CD4-positive, alpha-beta T cell (primary cell): ENCODE results near the gene SCYGR8. TPM values are rescaled to one million over a fixed set of nuclear protein-coding genes. Genes with fewer than 3 reads are reported as not detected.
"Not testable (repeated sequence)": the region's sequence is repeated elsewhere in the genome, so short reads cannot be mapped to it uniquely, and the experiment has no call there.

Experiments
- ATAC-seq: fragments of 200-7000 bp; cut with Tn5 transposase; one replicate; pipeline ENCODE4 v1.10.0; 2022; ENCODE audit warnings: mild to moderate bottlenecking; ENCODE audit not compliant: poor library complexity
- CTCF ChIA-PET: fragments of 350-600 bp; sonication (Branson Sonifier 250); formaldehyde crosslinking; loops from one replicate; lab custom pipeline; 2021; ENCODE audit warnings: antibody characterized with exemption, inconsistent platforms; lab: Charles Lee
- POLR2A ChIA-PET: fragments of 350-600 bp; sonication (Branson Sonifier 250); formaldehyde crosslinking; loops from one replicate; lab custom pipeline; 2021; ENCODE audit warnings: antibody characterized with exemption, inconsistent platforms; lab: Charles Lee
- DNase-seq, 14 experiments: peaks; one replicate each; pipeline ENCODE4 v3.0.0-alpha.2; 2013 to 2020; ENCODE audit warnings: mixed read lengths in 2 of 14
- H3K27ac ChIP-seq, 2 donors: one replicate each; pipeline versions ENCODE4 v1.5.1 to v1.7.0; 2013; ENCODE audit warnings: low read length in 2 of 2, low read depth in 1 of 2, mild to moderate bottlenecking in 1 of 2
- H3K27me3 ChIP-seq, 2 experiments: 1 replicate in 1 of 2; 2 replicates in 1 of 2; pipeline versions ENCODE4 v1.6.1 to v1.7.0; 2013; ENCODE audit warnings: low read length in 2 of 2, control low read depth in 1 of 2, mild to moderate bottlenecking in 1 of 2, moderate library complexity in 1 of 2; ENCODE audit not compliant: insufficient read depth in 2 of 2, control insufficient read depth in 1 of 2
- H3K36me3 ChIP-seq: one replicate; pipeline ENCODE4 v1.6.1; 2013; ENCODE audit warnings: low read length, control low read depth; ENCODE audit not compliant: insufficient read depth
- H3K4me1 ChIP-seq: one replicate; pipeline ENCODE4 v1.6.1; 2013; ENCODE audit warnings: low read length, control low read depth; ENCODE audit not compliant: insufficient read depth
- H3K4me3 ChIP-seq: one replicate; pipeline ENCODE4 v1.5.1; 2013; ENCODE audit warnings: mild to moderate bottlenecking, low read length, moderate library complexity
- H3K9me3 ChIP-seq, 2 experiments: 1 replicate in 1 of 2; 2 replicates in 1 of 2; pipeline versions ENCODE4 v1.6.1 to v1.7.0; 2013; ENCODE audit warnings: low read length in 2 of 2, mild to moderate bottlenecking in 2 of 2, control low read depth in 1 of 2, moderate library complexity in 1 of 2; ENCODE audit not compliant: control insufficient read depth in 1 of 2, insufficient read depth in 1 of 2
- H3K27ac Mint-ChIP-seq: one replicate; pipeline ENCODE4 v1.8.0; 2020; ENCODE audit warnings: mixed read lengths
- H3K27me3 Mint-ChIP-seq: one replicate; pipeline ENCODE4 v1.8.0; 2021; ENCODE audit warnings: mixed read lengths
- H3K36me3 Mint-ChIP-seq: one replicate; pipeline ENCODE4 v1.8.0; 2021; ENCODE audit warnings: low read depth, mixed read lengths
- H3K4me1 Mint-ChIP-seq: one replicate; pipeline ENCODE4 v1.8.0; 2021; ENCODE audit warnings: low read depth, mixed read lengths
- H3K4me3 Mint-ChIP-seq: one replicate; pipeline ENCODE4 v1.8.0; 2020; ENCODE audit warnings: mild to moderate bottlenecking, mixed read lengths
- H3K9me3 Mint-ChIP-seq: one replicate; pipeline ENCODE4 v1.8.0; 2020; ENCODE audit warnings: mixed read lengths
- intact Hi-C, 2 experiments: fragments of 100-400 bp; cut with DNase I in 1 of 2; cut with micrococcal nuclease in 1 of 2; formaldehyde crosslinking; loops; one replicate each; pipeline versions ENCODE4 v1.15.1 to v1.9.0; 2023 to 2025; cut with DNase I, micrococcal nuclease
- total RNA-seq, 174 experiments: library from RNA in 2 of 174; stranded (reverse) in 2 of 174; gene quantifications; one replicate each; pipeline ENCODE4 v1.2.3 and lab custom pipeline; 2021 to 2026
- TF ChIP-seq, protein P1 (sequence below): fragments of 200-600 bp; IDR thresholded peaks from one replicate; pipeline ENCODE4 v1.8.0; 2022; ENCODE audit warnings: antibody characterized with exemption, mild to moderate bottlenecking

Gene SCYGR8
- total RNA-seq, 2 experiments from 2014 or later: not detected

DNA sequence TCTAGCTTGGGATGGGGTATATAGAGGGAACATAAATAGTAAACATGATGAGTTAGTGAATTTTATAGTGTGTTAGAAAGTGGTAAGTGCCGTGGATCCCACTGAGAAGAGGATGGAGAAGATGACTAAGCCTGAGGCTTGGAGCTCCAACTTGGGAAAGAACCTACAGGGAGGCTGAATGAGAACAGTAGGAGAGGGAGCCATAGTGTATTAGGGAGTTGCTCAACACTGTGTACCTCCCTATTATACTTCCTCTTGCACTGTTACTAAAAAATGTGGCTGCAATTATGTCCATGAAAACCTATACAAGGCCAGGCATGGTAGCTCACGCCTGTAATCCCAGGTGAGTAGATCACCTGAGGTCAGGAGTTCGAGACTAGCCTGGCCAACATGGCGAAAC is 25.0 kb upstream of the SCYGR8 start:
- H3K4me1 ChIP-seq: peaks cover 6% of the 10 kb centered on the region
- no peak overlapping the region for H3K27ac Mint-ChIP-seq
- POLR2A ChIA-PET: no interaction called here
- H3K9me3 Mint-ChIP-seq: no peaks in the 10 kb centered on the region
- intact Hi-C loops: no loop called here
- peaks cover 13 to 25% of the 10 kb centered on the region in 2 experiments for H3K27me3 ChIP-seq
- H3K4me1 Mint-ChIP-seq: no peaks in the 10 kb centered on the region
- no peaks in the 10 kb centered on the region for H3K36me3 ChIP-seq
- TF ChIP-seq, protein P1, sequence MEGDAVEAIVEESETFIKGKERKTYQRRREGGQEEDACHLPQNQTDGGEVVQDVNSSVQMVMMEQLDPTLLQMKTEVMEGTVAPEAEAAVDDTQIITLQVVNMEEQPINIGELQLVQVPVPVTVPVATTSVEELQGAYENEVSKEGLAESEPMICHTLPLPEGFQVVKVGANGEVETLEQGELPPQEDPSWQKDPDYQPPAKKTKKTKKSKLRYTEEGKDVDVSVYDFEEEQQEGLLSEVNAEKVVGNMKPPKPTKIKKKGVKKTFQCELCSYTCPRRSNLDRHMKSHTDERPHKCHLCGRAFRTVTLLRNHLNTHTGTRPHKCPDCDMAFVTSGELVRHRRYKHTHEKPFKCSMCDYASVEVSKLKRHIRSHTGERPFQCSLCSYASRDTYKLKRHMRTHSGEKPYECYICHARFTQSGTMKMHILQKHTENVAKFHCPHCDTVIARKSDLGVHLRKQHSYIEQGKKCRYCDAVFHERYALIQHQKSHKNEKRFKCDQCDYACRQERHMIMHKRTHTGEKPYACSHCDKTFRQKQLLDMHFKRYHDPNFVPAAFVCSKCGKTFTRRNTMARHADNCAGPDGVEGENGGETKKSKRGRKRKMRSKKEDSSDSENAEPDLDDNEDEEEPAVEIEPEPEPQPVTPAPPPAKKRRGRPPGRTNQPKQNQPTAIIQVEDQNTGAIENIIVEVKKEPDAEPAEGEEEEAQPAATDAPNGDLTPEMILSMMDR: no peak
- CTCF ChIA-PET: no interaction called here
- no peaks in the 10 kb centered on the region for H3K9me3 ChIP-seq
- peaks cover 43% of the 10 kb centered on the region for H3K27me3 Mint-ChIP-seq
- H3K4me3 Mint-ChIP-seq: no peak overlapping the region
- H3K27ac ChIP-seq: no peak overlapping the region
- DNase-seq (no peak), ATAC-seq (no peak)
- H3K4me3 ChIP-seq: no peak overlapping the region
- H3K36me3 Mint-ChIP-seq: no peaks in the 10 kb centered on the region

DNA sequence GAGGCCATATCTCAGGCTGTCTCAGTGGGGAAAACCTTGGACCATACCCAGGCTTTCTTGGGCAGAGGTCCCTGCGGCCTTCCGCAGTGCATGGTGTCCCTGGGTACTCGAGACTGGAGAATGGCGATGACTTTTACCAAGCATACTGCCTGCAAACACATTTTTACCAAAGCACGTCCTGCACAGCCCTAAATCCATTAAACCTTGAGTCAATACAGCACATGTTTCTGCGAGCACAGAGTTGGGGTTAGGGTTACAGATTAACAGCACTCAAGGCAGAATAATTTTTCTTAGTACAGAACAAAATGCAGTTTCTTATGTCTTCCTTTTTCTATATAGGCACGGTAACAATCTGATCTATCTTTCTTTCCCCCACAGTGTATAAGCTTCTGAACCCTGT is 22.9 kb upstream of the SCYGR8 start:
- DNase-seq, H3K9me3 Mint-ChIP-seq, H3K4me1 Mint-ChIP-seq, H3K27ac ChIP-seq, H3K36me3 ChIP-seq, intact Hi-C loops, H3K27ac Mint-ChIP-seq, POLR2A ChIA-PET, H3K4me3 Mint-ChIP-seq, H3K36me3 Mint-ChIP-seq, H3K4me3 ChIP-seq, ATAC-seq, CTCF ChIA-PET, H3K9me3 ChIP-seq, H3K4me1 ChIP-seq: not testable (repeated sequence)
- H3K27me3 ChIP-seq: peaks cover 6 to 17% of the 10 kb centered on the region in 2 experiments
- peaks cover 35% of the 10 kb centered on the region for H3K27me3 Mint-ChIP-seq

DNA sequence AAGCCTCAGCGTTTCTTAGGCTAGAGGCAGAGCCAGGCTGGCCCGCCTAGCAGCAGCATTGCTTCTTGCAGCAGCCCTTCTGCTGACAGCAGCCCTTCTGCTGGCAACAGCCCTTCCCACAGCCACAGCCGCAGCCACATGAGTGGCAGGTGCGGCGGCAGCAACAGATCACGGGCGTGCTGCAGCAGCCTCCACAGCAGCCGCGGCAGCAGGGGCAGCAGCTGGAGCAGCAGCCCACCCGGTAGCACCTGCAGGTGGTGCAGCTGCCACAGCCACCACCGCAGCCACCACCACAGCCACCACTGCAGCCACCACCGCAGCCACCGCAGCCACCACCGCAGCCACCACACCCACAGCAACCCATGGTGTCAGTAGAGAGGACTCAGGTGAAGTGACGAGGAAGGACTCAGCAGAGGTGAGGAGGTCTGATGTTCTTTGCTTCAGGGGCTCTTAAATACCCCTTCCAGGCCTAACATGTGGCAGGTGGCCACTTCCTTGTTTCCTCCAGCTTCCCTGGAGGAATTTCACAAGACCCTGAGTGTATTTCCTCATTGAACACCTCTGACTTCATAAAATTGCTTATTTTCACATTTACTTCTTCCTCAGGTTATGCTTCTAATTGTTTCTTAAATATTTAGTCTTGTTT is 21.2 kb upstream of the SCYGR8 start, which contains the start of gene SCYGR6:
TSS of gene SCYGR6 (minus strand) at position 364 of the 646 bp plus-strand sequence. CDS start at position 364, 0 bp downstream.
- Histone ChIP-seq H3K4me3 (no peak within 1 kb of the TSS), H3K27ac (no peak within 1 kb of the TSS), H3K27me3 (peaks cover 0 to 15% of the 10 kb centered on the region in 2 experiments), H3K4me1 (no peaks in the 10 kb centered on the region), H3K36me3 (no peaks in the 10 kb centered on the region), H3K9me3 (no peaks in the 10 kb centered on the region)
- ATAC-seq: no peak
- Mint-ChIP-seq H3K27ac (no peak within 1 kb of the TSS), H3K4me3 (no peak within 1 kb of the TSS), H3K9me3 (no peaks in the 10 kb centered on the region), H3K27me3 (peaks cover 37% of the 10 kb centered on the region), H3K4me1 (no peaks in the 10 kb centered on the region), H3K36me3 (no peaks in the 10 kb centered on the region)
- ChIA-PET CTCF (no interaction called here), POLR2A (no interaction called here)
- intact Hi-C loops: no loop called here
- no peak for DNase-seq
- TF ChIP-seq, protein P1: no peak

DNA sequence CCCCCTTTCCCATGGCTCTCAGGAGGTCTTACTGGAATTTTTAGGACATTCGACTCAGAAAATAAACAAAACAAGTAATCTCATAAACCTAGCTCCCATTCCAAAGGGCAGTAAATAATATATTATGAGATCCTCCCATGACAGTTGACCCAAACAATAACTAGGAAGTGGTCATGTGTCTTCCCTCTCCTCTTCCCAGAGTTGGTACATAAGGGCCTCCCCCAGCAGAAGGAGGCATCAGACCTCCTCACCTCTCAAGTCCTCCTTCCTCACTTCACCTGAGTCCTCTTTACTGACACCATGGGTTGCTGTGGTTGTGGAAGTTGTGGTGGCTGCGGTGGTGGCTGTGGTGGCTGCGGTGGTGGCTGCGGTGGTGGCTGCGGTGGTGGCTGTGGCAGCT is 17.7 kb upstream of the SCYGR8 start, which contains the start of gene SCYGR7:
TSS of gene SCYGR7 (plus strand) at position 301 of the 400 bp plus-strand sequence. CDS start at position 301, 0 bp downstream.
- Mint-ChIP-seq H3K9me3 (no peaks in the 10 kb centered on the region), H3K4me1 (no peaks in the 10 kb centered on the region), H3K27ac (no peak within 1 kb of the TSS), H3K36me3 (no peaks in the 10 kb centered on the region), H3K4me3 (no peak within 1 kb of the TSS), H3K27me3 (peaks cover 23% of the 10 kb centered on the region)
- POLR2A ChIA-PET: no interaction called here
- TF ChIP-seq, protein P1: no peak
- ATAC-seq: no peak
- H3K36me3 ChIP-seq: no peaks in the 10 kb centered on the region
- CTCF ChIA-PET: no interaction called here
- no peaks in the 10 kb centered on the region for H3K4me1 ChIP-seq
- peaks cover 6 to 8% of the 10 kb centered on the region in 2 experiments for H3K27me3 ChIP-seq
- no peak within 1 kb of the TSS for H3K4me3 ChIP-seq
- H3K27ac ChIP-seq: no peak within 1 kb of the TSS
- intact Hi-C loops: no loop called here
- no peaks in the 10 kb centered on the region for H3K9me3 ChIP-seq
- no peak for DNase-seq
